DMS 273 (cell line): ENCODE data around the gene DHRS1.

ENCODE experiments used
- DNase-seq: peaks from one replicate; lab custom pipeline; 2025; ENCODE audit not compliant: unreplicated experiment; lab: John Stamatoyannopoulos, UW

DHRS1 gene

DNA sequence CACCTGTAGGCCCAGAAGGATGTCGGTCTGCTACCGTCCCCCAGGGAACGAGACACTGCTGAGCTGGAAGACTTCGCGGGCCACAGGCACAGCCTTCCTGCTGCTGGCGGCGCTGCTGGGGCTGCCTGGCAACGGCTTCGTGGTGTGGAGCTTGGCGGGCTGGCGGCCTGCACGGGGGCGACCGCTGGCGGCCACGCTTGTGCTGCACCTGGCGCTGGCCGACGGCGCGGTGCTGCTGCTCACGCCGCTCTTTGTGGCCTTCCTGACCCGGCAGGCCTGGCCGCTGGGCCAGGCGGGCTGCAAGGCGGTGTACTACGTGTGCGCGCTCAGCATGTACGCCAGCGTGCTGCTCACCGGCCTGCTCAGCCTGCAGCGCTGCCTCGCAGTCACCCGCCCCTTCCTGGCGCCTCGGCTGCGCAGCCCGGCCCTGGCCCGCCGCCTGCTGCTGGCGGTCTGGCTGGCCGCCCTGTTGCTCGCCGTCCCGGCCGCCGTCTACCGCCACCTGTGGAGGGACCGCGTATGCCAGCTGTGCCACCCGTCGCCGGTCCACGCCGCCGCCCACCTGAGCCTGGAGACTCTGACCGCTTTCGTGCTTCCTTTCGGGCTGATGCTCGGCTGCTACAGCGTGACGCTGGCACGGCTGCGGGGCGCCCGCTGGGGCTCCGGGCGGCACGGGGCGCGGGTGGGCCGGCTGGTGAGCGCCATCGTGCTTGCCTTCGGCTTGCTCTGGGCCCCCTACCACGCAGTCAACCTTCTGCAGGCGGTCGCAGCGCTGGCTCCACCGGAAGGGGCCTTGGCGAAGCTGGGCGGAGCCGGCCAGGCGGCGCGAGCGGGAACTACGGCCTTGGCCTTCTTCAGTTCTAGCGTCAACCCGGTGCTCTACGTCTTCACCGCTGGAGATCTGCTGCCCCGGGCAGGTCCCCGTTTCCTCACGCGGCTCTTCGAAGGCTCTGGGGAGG is 11.3 kb upstream of the DHRS1 start, which contains the start of gene LTB4R:
LTB4R (plus strand) TSS at position 857 of the 959 bp plus-strand sequence. CDS start 4,150 bp downstream, outside the sequence.
- peak; percentile 87 for DNase-seq

DNA sequence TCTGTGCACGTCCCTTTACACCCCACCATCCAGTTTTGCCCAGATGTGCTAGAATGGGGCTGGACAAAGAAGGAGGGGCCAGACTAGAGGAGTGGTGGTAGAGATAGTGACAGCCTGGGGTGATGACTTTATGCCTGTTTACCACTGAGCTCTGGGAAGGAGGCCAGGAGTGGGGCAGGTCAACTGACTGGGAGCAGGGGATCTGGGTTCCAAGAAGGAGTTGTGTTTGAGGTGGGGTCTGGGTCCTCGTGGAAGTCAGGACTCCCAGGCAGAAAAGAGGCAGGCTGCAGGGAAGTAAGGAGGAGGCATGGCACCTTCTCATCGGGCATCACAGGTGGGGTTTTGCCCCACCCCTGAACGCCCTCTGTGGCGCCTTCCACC is 10.7 kb upstream of the DHRS1 start:
- no peak for DNase-seq

DNA sequence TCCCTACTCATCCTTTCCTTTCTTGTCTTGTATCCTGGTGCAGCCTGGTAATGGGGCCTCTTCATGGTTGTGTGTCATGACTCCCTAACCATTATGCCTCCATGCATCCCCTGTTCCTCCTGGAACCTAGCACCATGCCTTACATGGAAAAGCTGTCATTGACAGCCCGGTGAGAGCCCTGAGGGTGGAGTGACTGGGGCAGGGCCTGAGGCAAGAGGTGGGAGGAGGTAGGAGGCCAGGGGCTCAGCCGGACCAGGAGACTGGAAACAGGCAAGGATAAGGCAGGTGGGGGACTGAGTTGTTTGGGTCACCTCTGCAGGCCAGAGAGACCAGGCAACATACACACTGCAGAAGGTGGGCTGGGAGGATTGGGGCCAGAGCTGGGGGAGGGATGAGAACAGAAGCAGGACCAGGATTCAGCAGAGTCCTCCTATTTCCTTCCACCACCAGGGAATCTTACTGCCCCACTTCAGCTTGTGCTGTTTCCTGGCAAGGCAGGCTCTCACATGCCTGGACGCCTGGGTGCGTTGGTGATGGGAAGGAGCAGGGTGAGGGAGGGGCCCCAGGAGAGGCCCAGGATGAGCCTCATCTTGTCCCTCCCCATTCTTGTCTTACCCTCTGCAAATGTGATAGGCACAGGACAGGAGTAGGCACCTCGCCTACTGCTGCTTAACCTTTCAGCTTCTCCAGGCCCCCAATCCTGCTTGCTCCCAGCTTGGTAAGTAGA is 10.1 kb upstream of the DHRS1 start, which contains the start of gene LTB4R2:
LTB4R2 (plus strand) TSS at position 603 of the 727 bp plus-strand sequence. CDS start 525 bp downstream, outside the sequence.
- DNase-seq, result peak; percentile 47

DNA sequence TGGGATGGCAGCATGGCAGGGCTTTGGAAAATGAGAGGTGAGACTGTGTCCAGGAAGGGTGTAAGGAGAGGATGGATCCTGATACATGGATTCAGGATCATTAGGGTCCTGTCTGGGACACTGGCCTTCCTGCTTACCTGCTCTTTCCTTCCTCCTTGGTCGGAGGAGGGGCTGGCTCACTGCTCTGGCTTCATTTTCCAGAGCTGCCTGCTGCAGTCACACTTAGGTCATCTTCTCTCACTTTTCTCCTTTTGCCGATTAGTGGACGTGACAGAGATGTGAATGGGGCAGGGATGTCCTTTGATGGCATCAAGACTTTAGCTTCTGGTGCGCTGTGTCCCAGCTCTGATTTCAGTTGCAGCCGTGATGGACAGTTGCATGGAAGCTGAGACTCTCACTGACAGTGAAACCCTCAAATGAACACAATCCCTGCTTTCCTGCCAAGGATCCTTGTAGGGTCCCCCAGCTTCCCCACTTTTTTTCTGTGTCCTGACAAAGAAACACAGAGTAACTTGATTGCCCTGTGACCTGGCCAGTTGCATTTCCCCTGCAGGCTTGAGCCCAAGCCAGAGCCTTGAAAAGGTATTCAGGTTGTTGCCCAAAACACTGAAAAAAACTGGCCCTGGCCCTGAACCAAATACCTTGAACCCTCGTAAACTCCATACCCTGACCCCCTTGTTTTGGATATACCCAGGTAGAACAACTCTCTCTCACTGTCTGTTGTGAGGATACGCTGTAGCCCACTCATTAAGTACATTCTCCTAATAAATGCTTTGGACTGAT is 9.0 kb upstream of the DHRS1 start:
- DNase-seq, result no peak

DNA sequence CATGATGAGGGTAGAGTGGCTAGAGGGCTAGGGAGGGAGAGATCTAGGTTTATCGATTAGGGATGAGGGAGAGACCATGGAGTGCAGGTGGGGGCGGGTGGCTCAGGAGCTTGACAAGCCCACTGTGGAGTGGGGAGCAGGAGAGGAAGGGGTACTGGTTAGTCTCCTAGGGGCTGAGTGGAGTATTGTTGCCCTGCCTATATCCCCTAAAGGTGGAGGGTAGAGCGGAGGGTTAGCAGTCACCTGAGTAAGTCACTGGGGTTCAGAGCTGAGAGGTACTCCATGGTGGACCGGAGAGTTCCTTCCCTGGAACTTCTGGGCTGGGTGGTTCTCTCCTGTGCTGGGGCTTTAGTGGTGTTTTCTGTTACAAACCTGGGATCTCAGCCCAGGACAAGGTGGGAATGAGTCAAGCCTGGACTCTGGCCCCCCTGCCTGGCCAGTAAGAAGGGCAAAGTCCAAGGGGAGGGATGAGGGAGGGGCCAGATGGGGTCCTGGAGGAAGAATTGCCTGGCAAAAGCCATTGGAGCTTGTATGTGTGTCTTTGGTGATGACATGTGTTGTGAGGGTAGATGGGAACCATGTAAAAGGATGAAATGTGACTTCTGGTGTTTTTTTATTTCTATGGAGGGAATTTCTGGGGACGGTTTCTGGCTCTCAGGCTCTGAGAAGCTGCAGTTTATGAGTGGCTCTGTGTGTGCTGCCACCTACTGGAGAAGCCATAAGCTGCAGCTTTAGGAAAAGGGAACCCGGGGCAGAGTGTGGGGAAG is 8.2 kb upstream of the DHRS1 start, which contains the start of gene CIDEB:
CIDEB (minus strand) TSS at position 403 of the 767 bp plus-strand sequence; CDS start at position 284, 119 bp downstream.
- DNase-seq, result peak; percentile 75

DNA sequence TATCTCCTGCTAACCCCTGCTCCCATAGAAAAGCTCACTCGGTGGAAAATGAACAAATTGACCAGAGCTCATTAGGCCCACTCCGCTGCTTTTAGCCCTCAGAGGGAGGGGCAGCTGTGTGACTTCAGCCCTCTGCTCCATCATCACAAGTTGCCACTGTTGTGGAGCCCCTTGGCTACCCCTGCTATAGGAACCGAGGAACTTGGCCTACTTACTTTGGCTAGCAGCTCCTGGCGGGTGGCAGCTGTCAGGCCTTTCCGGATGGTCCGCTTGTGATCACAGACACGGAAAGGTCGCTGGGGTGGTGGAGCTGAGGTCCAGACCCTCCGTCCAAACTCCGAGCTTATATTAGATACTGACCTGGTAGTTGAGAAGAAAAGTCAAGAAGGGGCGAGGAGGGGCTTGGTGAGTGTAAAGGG is 7.6 kb upstream of the DHRS1 start:
- DNase-seq, result no peak

DNA sequence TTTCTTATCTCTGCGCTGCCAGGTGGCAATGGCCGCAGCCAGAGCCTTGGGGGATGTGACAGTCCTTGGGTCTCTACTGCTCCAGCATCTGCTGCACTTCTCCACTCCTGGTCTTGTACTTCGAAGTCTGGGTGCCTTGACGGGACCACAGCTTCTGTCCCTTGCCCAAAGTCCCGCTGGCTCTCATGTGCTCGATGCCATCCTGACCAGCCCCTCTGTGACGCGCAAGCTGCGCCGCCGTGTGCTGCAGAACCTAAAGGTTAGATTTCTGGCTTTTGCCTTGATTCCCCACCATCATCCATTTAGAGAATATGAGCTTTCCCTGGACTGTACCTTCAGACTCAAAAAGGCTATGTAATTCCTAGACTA is 4.4 kb upstream of the DHRS1 start:
- no peak for DNase-seq

DNA sequence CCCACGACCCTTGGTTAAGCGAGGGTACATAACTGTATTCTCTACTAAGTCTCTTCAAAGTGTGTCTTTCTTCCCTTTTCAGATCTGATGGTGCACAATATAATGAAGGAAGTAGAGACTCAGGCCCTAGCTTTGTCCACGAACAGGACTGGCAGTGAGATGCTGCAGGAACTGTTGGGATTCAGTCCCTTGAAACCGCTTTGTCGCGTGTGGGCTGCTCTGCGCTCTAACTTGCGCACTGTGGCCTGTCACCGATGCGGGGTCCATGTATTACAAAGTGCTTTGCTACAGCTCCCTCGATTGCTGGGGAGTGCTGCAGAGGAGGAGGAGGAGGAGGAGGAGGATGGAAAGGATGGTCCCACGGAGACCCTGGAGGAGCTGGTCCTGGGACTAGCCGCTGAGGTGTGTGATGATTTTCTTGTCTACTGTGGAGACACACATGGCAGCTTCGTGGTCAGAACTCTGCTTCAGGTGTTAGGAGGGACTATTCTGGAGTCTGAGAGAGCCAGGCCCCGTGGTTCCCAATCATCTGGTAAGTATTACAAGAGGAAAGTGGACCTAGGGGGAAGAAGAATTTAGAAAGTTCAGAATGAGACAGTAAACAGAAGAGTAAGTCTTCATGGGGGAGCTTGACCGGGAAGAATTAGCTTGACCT is 873 bp upstream of the DHRS1 start:
- no peak for DNase-seq

DNA sequence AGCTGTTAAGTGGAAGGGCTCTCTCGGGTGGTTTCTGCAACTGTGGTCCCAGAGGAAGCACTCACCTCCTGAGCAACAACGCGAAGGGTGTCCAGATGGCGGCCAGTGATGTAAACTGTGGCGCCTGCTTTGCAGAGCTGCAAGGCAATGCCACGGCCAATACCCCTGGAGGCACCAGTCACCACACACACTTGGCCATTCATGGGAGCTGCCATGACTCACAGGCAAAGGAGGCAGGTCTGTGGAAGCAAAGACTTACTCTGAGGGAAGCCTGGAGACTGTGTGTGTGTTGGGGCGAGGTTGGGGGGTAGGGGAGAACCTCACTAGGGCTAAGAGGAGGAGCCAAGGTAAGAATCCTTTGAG is 707 bp downstream of the DHRS1 start:
- peak; percentile 88 for DNase-seq

DNA sequence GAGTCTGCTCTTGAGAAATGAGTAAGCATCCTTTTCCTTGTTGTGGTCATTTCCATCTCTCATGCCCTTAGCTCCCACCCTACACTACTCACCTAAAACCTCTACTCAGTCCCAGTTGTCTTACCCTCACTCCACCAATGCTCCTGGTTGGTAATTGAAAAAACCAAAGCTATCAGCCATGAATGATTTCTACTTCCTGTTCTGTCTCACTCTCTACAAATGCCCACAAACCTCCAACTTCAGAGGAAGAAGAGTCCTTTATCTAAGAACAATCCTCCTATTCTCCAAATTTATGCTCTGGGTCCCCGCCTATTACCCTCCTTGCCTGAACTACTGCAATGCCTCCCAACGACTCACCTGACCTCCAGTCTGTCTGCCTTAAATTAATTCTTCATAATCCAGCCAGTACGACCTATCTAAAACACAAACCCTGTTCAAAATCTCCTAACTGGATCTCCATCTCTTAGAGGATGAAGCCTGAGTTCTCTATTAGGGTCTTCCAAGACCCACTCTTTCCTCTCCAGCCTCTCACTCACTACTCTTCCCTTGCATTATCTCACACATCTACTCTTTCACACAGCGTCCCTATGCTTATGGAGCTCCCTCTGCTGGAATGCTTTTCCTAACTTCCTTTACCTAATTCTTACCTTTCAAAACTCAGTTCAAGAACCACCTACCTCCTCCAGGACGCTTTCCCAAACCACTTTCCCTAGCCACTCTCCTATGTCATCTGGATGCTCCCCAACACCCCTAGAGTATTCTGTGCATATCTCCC is 2.2 kb downstream of the DHRS1 start:
- DNase-seq, result peak; percentile 64

DNA sequence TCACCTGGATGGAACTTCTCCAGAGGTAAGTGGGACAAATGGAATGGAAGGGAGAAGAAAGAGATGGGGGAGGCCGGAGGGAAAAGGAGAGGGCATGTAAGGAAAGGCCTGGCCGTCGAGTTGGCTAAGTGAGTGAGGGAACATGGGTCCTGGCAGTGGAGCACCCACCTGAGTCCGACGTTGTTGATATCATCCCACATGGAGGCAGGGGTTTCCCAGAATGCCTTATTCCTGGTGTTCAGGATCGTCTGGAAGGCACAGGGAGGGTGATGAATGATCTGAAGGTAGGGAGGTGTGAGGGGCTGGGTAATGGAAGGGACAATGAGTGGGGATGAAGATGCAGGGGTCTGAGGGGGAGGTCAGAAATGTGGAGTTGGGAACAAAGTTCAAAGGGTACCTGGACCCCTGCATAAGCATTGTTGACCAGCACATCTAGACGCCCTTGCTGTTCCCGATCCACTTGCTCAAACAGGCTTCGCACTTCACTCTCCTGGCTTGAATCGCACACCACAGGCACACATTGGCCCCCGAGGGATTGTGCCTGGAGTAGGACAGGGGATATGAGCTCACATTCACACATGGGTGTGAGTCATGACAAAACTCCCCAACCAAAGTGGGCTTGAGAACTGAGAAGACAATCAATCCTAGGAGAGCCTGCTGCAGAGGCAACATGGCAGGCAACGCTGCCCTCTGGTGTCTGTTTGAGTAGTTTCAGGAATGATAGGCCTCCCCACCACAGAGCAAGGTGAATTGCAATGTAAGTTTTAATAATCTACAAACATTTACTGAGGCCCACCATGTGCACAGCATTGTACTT is 3.0 kb downstream of the DHRS1 start:
- DNase-seq, result peak; percentile 79

DNA sequence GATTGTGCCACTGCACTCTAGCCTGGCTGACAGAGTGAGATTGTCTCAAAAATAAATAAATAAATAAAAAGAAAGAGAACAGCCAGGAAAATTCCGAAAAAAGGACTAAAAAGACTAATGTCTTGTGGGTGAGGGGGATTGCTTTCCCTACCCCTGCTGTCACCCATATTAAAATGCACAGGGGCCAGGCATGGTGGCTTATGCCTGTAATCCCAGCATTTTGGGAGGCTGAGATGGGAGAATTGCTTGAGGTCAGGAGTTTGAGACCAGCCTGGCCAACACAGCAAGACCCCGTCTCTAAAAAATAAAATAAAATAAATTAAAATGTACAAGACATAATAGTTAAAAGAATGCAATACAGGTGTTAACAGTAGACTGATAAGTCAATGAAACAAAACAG is 6.1 kb downstream of the DHRS1 start:
- no peak for DNase-seq

DNA sequence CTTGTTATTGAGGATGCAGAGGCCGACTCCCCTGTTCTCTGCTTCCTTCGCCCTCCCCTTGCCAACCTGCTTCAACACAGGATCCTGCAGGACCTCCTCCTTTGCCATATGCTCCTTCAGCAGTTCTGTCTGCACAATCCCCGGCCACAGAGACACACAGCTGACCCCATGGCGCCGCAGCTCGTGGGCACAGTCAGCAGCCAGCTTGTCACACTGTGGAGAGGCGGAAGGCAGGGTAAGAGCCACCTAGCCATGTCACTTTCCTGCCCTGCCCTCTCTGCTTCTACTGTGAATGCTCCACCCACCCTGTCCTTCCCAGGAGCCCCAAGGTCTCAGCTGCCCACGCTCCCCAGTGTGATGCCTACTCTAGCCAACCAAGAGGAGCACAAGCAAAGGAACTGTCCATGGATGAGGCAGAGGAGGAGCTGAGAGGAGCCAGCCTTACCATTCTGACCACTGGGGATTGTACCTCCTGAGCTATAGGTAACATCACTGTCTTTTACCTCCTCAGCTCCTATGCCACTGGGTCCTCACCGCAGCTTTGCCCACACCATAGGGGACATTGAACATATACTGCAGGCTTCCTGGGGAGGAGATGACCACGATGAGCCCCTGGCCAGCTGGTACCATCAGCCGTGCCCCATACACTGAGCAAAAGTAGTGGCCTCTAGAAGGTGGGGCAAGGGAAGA is 7.3 kb downstream of the DHRS1 start:
- no peak for DNase-seq

DNA sequence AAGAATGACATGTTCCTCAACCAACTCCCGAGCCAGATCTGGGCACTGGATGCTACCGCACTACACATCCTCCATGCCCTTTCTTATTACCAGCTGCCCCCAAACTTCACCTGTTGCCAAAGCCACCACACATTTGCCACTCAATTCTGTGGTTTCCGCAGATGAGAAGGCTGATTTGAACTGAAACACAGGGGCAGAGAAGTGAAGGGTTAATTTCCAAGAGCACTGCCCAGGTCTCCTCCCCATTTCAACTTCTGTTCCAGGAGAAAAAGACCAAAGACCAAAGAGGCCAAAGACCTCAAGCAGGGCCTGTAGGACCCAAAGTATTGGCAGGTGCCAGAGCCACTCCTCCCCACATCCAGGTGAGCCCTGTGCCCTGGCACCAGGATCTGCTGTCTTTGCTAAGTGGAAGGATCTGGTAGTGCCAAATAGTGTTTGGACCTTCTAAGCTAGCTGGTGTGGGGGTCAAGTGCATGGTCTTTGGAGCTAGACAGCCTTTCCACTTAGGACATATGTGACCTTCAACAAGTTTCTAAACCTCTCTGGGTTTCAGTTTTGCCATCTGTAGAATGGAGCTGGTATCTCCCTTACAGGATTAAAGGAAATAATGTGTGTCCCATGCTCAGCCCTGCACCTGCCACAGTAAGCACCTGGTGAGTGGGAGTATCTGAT is 8.0 kb downstream of the DHRS1 start:
- DNase-seq, result no peak

DNA sequence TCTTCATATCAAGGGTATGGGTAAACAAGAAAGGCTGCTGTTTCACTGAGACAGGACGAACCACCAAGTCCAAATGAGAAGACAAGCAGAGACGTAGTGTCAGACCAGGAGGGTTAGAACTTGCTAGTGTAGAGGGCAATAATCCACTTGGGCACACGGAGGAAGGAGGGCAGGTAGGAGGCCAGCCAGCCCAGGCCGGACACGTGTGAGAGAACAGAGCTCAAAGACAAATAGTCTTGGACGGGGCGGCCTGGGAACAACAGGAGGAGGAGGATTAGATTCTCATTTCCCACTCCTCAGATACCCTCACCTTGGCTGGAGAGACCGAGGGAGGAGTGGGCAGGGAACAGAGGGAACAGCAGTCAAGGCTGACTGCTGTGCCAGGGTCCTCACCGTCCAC is 8.8 kb downstream of the DHRS1 start:
- no peak for DNase-seq

DNA sequence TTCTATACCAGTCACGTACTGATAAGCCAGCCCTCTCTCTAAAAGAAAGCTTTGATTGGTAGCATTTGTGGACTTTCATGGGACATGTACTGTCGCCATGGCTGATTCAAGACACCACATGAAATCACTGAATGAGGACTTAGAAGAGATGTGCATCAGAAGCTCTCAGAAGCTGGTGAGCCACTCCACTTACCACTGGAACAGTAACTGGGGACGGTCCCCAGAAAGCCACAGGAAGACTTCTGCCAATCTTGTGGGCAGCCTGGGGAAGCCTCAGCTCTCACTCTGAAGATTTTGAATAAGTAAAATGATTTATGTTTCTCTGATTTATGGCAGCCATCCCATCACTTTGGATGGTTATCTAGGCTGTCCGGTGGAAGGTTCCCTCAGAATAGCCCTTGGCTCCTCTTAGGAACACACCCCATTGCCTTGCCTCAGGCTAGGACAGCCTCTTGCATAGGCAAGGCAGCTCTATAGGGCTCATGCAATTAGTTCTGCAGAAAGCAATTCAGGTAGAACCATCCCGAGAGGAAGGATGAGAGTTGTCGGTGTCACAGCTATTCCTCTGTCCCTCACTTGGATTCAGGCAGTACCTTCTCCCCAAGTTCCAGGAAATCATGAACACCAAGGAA is 9.8 kb downstream of the DHRS1 start:
- DNase-seq, result no peak

DNA sequence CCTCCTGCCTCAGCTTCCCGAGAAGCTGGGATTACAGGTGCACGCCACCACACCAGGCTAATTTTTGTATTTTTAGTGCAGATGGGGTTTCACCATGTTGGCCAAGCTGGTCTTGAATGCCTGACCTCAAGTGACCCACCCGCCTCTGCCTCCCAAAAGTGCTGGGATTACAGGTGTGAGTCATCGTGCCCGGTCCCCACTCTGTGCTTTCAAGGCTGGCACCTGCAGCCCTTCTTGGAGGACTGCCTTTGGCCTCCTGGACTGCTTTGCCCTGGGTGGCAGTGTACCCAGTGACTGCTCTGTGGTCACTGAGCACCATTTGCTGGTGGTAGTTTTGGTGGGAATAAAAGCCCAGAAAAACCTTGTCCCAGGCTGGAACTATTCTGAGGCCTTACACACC is 12.6 kb downstream of the DHRS1 start:
- no peak for DNase-seq
